H7 (cell line): ENCODE data around the gene AADACL3. TPM values are rescaled to one million over a fixed set of nuclear protein-coding genes. Genes with fewer than 3 reads are reported as not detected.
"Not testable (repeated sequence)": the region's sequence is repeated elsewhere in the genome, so short reads cannot be mapped to it uniquely, and the experiment has no call there.

Experiments
- DNase-seq: peaks from one replicate; pipeline ENCODE4 v3.0.0; 2012
- H3K27me3 ChIP-seq: 2 replicates; pipeline ENCODE4 v1.6.0; 2011; ENCODE audit warnings: mild to moderate bottlenecking, low read length; ENCODE audit not compliant: control insufficient read depth, insufficient read depth
- H3K36me3 ChIP-seq: replicated peaks from 2 replicates; pipeline ENCODE4 v1.5.1; 2011; ENCODE audit warnings: low read length; ENCODE audit not compliant: control insufficient read depth, insufficient read depth
- H3K4me3 ChIP-seq: 2 replicates; pipeline ENCODE4 v1.5.1; 2011; ENCODE audit warnings: low read depth, mild to moderate bottlenecking, control low read depth, low read length, moderate library complexity; ENCODE audit not compliant: insufficient read depth
- total RNA-seq: library from RNA; depleted of rRNA; stranded (reverse); fragments of >200 nt; shearing (Covaris generic); gene quantifications from 2 replicates; pipeline ENCODE4 v1.2.3, GENCODE V29; 2014; rRNA removed

The AADACL3 gene, protein sequence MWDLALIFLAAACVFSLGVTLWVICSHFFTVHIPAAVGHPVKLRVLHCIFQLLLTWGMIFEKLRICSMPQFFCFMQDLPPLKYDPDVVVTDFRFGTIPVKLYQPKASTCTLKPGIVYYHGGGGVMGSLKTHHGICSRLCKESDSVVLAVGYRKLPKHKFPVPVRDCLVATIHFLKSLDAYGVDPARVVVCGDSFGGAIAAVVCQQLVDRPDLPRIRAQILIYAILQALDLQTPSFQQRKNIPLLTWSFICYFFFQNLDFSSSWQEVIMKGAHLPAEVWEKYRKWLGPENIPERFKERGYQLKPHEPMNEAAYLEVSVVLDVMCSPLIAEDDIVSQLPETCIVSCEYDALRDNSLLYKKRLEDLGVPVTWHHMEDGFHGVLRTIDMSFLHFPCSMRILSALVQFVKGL
- total RNA-seq = 0.22 and 0.28 TPM in 2 replicates

DNA sequence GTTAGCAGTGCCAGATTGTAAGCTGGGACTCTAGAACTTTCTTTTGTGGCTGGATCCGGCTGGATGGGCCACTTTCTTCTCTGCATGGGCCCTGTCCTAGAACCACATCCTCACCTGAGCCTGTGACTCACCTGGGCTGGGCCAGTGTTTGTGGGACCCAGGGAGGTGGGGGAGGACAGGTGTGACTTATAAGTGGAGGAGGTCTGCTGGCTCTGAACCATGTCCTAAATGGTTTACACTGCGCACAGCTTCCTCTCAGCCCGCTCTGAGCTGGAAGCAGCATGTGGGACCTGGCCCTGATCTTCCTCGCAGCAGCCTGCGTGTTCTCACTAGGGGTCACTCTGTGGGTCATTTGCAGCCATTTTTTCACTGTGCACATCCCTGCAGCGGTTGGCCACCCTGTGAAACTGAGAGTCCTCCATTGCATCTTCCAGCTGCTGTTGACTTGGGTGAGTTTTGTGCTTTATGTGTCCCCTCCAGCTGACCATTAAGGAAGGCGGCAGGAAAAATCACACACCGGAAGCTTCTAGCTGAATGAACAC lies at the start of gene AADACL3:
Gene AADACL3 (plus strand): TSS at position 215 of the 542 bp plus-strand sequence. CDS start 67 bp downstream, at position 282.
- DNase-seq = no peak
- H3K4me3 ChIP-seq = peak within 1 kb of the TSS; percentile 8; the same call in 1 of the 2 replicates
- H3K27me3 ChIP-seq = no peaks in the 10 kb centered on the region
- no peaks in the 10 kb centered on the region for H3K36me3 ChIP-seq

DNA sequence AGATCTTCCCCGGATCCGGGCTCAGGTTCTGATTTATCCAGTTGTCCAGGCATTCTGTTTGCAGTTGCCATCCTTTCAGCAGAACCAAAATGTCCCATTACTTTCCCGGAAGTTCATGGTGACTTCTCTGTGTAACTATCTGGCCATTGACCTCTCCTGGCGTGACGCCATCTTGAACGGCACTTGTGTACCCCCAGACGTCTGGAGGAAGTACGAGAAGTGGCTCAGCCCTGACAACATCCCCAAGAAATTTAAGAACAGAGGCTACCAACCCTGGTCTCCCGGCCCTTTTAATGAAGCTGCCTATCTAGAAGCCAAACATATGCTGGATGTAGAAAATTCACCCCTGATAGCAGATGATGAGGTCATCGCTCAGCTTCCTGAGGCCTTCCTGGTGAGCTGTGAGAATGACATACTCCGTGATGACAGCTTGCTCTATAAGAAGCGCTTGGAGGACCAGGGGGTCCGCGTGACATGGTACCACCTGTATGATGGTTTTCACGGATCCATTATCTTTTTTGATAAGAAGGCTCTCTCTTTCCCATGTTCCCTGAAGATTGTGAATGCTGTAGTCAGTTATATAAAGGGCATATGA lies 49.7 kb upstream of the AADACL3 start:
- Histone ChIP-seq H3K4me3 (no peak overlapping the region), H3K27me3 (no peaks in the 10 kb centered on the region; the same call in 1 of the 2 replicates)
- DNase-seq = no peak

DNA sequence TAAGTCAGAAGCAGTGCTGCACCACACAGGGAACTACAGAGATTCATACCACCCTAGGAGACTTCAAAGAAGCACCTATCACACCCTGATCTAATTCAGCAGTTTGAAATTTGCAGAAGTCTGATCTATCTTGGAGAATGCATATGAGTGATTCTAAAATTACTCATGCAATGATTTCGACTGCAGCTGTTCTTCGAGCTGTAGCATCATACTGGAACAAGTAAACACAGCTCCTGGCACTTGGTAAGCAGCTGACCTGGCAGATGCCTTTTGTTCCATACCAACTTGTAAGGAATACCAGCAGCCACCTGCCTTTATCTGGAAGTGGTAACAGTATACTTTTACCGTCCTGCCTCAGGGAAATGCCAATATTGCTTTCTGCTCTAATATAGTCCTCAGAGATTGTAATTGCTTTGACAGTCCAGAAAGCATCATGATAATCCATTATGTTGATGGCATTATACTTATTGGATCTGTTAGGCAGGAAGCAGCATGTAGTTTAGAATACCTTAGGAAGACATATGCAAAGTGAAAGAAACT lies 46.3 kb upstream of the AADACL3 start:
- no peak for DNase-seq
- Histone ChIP-seq H3K4me3 (no peak overlapping the region), H3K36me3 (no peaks in the 10 kb centered on the region), H3K27me3 (no peaks in the 10 kb centered on the region; the same call in 1 of the 2 replicates)

More for the DNA sequence above, 49.7 kb upstream of the AADACL3 start:
- no peaks in the 10 kb centered on the region for H3K36me3 ChIP-seq

DNA sequence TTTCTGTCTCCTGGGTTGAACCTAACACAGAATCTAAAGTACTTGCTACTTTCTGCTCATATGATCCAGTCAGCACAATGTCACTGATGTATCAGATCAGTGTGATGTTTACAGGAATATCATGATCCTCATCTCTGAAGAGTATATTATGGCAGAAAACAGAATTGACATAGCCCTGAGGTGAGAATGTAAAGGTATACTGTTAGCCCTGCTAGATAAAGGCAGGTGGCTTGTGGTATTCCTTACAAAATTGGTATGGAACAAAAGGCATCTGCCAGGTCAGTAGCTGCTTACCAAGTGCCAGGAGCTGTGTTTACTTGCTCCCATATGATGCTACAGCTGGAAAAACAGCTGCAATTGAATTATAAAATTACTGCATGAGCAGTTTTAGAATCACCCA lies 41.6 kb upstream of the AADACL3 start:
- Histone ChIP-seq H3K27me3 (no peaks in the 10 kb centered on the region; the same call in 1 of the 2 replicates), H3K36me3 (no peaks in the 10 kb centered on the region), H3K4me3 (no peak overlapping the region)
- DNase-seq = no peak

DNA sequence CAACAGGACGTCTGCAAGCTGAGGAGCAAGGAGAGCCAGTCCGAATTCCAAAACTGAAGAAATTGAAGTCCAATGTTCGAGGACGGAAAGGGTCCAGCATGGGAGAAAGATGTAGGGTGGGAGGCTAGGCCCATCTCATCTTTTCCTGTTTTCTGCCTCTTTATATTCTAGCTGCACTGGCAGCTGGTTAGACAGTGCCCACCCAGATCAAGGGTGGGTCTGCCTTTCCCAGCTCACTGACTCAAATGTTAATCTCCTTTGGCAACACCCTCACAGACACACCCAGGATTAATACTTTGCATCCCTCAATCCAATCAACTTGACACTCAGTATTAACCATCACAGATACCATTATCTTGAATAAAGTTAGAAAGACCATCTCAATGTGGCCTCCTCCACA lies 39.8 kb upstream of the AADACL3 start:
- not testable (repeated sequence) for DNase-seq, H3K27me3 ChIP-seq, H3K36me3 ChIP-seq, H3K4me3 ChIP-seq

DNA sequence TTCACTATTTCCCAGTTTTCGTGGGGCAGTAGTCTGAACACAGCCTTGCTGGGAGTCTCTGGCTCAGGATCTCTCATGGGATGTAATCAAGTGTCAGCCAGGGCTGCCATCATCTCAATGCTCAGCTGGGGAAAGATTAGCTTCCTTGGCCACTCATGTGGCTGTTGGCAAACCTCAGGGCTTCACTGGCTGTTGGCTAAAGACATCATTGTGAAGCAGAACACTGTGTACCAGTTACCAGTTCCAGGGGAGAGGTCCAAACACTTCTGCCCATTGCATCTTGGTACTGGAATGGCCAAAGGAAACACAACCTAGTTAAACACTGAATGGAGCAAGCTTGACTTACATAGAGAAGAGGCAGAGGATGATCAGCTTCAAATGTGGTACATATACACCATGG lies 38.3 kb upstream of the AADACL3 start:
- H3K36me3 ChIP-seq = no peaks in the 10 kb centered on the region
- no peak overlapping the region for H3K4me3 ChIP-seq
- DNase-seq = no peak
- H3K27me3 ChIP-seq = no peaks in the 10 kb centered on the region; the same call in 1 of the 2 replicates

DNA sequence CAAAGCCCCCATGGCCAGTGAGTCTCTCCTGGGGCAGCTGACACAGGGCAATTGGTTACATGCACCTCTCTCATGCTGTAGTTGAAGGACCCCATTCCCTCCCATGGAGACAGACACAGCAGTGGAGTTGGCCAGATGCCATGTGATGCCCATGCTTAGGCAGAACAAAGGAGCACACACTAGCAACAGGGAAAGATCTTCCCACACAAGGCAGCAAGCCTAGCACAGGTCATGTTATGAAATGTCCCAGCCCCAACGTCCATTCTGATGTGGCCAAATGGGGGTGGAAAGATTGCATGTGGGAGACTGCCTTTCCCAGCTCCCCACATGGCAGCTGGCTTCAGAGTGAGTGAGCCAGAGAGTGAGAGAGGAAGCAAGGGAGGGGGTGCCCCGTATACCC lies 37.6 kb upstream of the AADACL3 start:
- no peak overlapping the region for H3K4me3 ChIP-seq
- DNase-seq = no peak

DNA sequence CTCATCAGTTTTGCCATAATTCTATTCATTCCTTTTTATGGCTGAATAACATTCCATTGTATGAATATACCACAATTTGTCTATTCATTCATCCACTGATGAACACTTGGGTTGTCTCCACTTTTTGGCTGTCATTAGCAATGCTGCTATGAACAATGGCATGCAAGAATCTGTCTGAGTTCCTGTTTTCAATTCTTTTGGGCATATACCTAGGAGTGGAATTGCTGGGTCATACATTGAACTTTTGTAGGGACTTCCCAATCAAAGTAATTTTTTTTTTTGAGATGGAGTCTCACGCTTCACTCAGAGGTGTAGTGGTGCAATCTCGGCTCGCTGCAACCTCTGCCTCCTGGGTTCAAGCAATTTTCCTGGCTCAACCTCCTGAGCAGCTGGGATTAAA lies 37.1 kb upstream of the AADACL3 start:
- H3K36me3 ChIP-seq = no peaks in the 10 kb centered on the region

More for the DNA sequence above, 37.6 kb upstream of the AADACL3 start:
- Histone ChIP-seq H3K36me3 (no peaks in the 10 kb centered on the region), H3K27me3 (no peaks in the 10 kb centered on the region; the same call in 1 of the 2 replicates)

DNA sequence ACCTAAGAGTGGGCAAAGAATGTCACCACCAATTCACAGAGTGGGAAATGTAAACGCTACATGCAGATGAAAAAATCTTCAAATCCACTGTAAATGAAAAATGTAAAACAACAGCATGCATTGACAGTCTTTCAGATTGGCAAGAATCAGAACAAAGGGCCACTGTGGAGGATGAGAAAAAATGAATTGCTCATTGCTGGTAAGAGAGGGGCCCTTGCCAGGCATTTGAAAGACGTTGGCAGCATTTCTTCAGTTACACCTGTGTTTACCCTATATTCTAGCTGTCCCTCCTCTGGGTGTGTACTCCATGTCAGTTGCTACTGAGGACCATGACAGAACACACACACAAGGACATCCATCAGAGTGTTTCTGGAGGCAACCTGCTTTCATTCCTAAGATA lies 25.8 kb upstream of the AADACL3 start:
- Histone ChIP-seq H3K27me3 (no peaks in the 10 kb centered on the region), H3K36me3 (no peaks in the 10 kb centered on the region), H3K4me3 (no peak overlapping the region)
- no peak for DNase-seq

More for the DNA sequence above, 37.1 kb upstream of the AADACL3 start:
- DNase-seq = no peak
- H3K4me3 ChIP-seq = no peak overlapping the region
- H3K27me3 ChIP-seq = no peaks in the 10 kb centered on the region; the same call in 1 of the 2 replicates

DNA sequence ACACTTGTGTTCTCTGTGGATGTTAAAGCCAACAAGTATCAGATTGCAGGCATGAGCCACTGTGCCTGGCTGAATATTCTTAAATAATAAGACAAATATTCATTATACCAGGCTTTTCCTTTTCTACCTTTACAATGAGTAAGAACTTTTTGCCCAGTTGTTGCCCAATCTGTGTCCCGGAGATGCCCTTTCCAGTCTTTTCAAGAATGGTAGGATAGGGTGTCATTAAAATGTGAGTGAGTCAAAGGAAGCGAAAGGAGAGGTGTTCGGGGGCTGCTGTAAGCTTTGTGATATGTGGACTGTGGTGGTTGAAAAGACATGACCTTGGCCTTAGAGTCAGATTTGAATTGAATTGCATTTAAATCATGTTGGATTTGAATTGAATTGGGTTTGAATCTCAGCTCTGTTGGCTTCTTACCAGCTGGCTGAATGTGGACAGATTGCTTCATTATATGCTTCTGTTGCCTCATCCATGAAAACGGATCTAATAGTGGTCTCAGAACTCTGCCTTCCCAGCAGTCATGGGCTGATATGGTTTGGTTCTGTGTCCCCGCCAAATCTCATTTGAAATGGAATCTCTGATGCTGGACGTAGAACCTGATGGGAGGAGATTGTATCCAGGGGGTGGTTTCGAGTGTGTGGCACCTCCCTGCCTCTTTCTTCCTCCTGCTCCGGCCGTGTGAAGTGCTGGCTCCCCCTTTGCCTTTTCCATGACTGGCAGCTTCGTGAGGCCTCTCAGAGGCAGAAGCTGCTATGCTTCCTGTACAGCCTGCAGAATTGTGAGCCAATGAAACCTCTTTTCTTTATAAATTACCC lies 22.7 kb upstream of the AADACL3 start:
- no peaks in the 10 kb centered on the region for H3K36me3 ChIP-seq
- no peak for DNase-seq
- H3K4me3 ChIP-seq = no peak overlapping the region
- H3K27me3 ChIP-seq = no peaks in the 10 kb centered on the region

DNA sequence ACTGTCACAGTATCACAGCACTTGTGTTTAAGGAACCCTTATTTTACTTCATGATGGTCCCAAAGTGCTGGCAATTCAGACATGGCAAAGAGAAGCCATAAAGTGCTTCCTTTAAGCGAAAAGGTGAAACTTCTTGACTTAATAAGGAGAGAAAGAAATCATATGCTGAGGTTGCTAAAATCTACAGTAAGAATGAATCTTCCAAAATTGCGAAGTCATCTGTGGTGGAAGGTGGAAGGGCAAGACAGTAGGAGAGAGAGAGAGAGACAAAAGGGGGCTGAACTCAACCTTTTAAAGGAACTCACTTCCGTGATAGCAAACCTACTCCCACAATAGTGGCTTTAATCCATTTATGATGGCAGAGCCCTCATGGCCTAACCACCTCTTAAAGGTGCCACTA lies 19.3 kb upstream of the AADACL3 start:
- no peak overlapping the region for H3K4me3 ChIP-seq
- no peaks in the 10 kb centered on the region for H3K27me3 ChIP-seq
- no peaks in the 10 kb centered on the region for H3K36me3 ChIP-seq
- DNase-seq = no peak

DNA sequence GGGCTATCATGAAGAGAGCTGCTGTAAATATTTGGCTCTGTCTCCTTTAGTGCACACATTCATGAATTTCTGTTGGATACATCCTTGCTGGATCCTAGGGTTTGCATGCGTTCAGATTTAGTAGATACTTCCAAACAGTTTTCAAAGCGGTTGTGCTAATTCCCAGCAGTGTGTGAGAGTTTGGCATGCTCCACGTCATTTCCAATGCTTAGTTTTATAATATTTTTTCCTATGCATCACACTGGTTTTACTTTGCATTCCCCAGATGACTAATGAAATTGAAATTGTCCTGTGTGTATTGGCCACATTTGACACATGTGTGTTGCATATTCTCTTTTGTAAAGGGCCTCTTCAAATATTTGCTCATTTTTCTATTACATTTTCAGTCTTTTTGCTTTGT lies 18.5 kb upstream of the AADACL3 start:
- Histone ChIP-seq H3K27me3 (no peaks in the 10 kb centered on the region), H3K4me3 (no peak overlapping the region), H3K36me3 (no peaks in the 10 kb centered on the region; the same call in 1 of the 2 replicates)
- DNase-seq = no peak

DNA sequence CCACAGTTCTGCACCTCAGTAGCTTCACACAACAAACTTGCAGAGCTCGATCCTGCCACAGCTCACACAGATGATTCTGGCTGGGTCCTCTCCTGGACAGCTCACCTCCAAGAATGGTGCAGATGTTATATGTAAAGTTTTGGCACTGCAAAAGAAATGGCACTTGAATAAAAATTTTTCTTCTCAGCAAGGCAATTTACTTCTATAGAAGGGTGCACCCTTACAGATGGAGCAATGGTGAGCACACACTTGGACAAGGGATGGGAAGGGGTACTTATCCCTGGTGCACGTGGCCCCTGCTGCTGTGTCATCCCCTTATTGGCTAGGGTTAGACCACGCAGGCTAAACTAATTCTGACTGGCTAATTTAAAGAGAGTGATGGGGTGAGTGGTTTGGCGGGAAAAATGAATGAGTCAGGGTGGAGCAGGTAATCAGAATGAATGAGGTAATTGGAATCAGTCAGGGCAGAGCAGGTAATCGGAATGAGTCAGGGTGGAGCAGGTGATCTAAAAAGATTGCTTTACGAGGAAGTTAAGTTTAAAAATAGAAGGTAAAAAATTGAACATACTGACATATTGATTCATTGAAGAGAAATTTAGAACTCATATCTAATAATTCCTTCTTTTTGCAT lies 12.0 kb upstream of the AADACL3 start:
- Histone ChIP-seq H3K27me3 (no peaks in the 10 kb centered on the region), H3K36me3 (peaks cover 2% of the 10 kb centered on the region), H3K4me3 (no peak overlapping the region)
- DNase-seq = no peak

DNA sequence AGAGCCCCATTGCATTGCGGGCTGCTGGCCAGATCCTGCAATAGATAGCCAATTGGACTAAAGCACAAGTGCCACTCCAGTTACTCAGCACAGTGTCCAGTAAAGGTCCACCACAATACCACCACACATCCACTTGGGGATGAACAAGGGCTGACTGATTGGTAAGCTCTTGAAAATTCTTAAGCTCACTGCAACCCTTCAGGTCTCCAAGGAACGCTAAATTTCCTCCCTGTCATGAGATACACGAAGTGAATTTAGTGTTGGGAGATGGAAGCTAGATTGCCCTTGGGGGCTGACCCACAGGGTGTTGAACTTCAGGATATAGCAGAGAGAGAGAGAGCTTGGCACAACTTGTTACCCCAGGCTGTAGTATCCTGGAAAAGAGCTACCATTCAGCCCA lies 9.8 kb upstream of the AADACL3 start:
- Histone ChIP-seq H3K27me3 (no peaks in the 10 kb centered on the region), H3K36me3 (peaks cover 2% of the 10 kb centered on the region), H3K4me3 (no peak overlapping the region)
- no peak for DNase-seq
